ENCODE results near the gene SF3B4.

- no peak for TF ChIP-seq TAF1 (IDR thresholded peaks at IDR 0.05; ENCODE audit: borderline replicate concordance, insufficient read depth, low read length)
- TF ChIP-seq REST (IDR thresholded peaks at IDR 0.05; ENCODE audit: insufficient read depth in 1 of 2, low read depth in 2 of 2, low read length in 2 of 2), result no peak
- no peak for TF ChIP-seq POLR2AphosphoS5 (IDR thresholded peaks at IDR 0.05; ENCODE audit: low read depth, low read length)
- TF ChIP-seq SIN3A (IDR thresholded peaks at IDR 0.05; ENCODE audit: borderline replicate concordance, insufficient read depth, low read length), result no peak
- no peak for TF ChIP-seq FOXP2 (optimal IDR thresholded peaks at IDR 0.05; ENCODE audit: borderline replicate concordance, extremely low read depth, extremely low read length, insufficient read depth)
Measured at GRCh38 chr1:149914545-149914944, 13.1 kb downstream of the SF3B4 start.
